ENCODE data around the gene PLD4.

The PLD4 gene

GRCh38 chr14:104932676-104933631 is 8.3 kb downstream of the PLD4 start:
- DNase-seq (ENCODE audit: low read depth), result peak; percentile 76
- peak overlapping the region; percentile 35 for H3K4me3 ChIP-seq (ENCODE audit: control insufficient read depth, low read depth, low read length)
- peak; percentile 48 for TF ChIP-seq CTCF (conservative IDR thresholded peaks at IDR 0.05; ENCODE audit: control insufficient read depth, insufficient read depth, low read depth, low read length)

GRCh38 chr14:104933746-104934733 is 9.4 kb downstream of the PLD4 start:
- no peak overlapping the region for H3K4me3 ChIP-seq (ENCODE audit: control insufficient read depth, low read depth, low read length)
- no peak for DNase-seq (ENCODE audit: low read depth)
- no peak for TF ChIP-seq CTCF (conservative IDR thresholded peaks at IDR 0.05; ENCODE audit: control insufficient read depth, insufficient read depth, low read depth, low read length)

- no peak overlapping the region for H3K4me3 ChIP-seq (ENCODE audit: control insufficient read depth, low read depth, low read length)
- no peak for TF ChIP-seq CTCF (conservative IDR thresholded peaks at IDR 0.05; ENCODE audit: control insufficient read depth, insufficient read depth, low read depth, low read length)
- DNase-seq (ENCODE audit: low read depth), result no peak
These were observed 10.5 kb downstream of the PLD4 start for GRCh38 chr14:104935026-104935650.

GRCh38 chr14:104935955-104936354 is 11.3 kb downstream of the PLD4 start:
- TF ChIP-seq CTCF (conservative IDR thresholded peaks at IDR 0.05; ENCODE audit: control insufficient read depth, insufficient read depth, low read depth, low read length), result no peak
- DNase-seq (ENCODE audit: low read depth), result no peak
- H3K4me3 ChIP-seq (ENCODE audit: control insufficient read depth, low read depth, low read length), result no peak overlapping the region

- DNase-seq (ENCODE audit: low read depth), result no peak
- H3K4me3 ChIP-seq (ENCODE audit: control insufficient read depth, low read depth, low read length), result no peak overlapping the region
- no peak for TF ChIP-seq CTCF (conservative IDR thresholded peaks at IDR 0.05; ENCODE audit: control insufficient read depth, insufficient read depth, low read depth, low read length)
These were observed 11.9 kb downstream of the PLD4 start for GRCh38 chr14:104936361-104937155.
